Endometrium (tissue), 2 donors: Measurements from ENCODE around the gene RHOJ.

Experiments
- FAIRE-seq: peaks from 2 replicates; lab custom pipeline; 2012; peaks lifted over from hg19 to GRCh38; lab: Jason Lieb, UNC
- donor health status: control.
- donor health status: control.

RHOJ gene

DNA sequence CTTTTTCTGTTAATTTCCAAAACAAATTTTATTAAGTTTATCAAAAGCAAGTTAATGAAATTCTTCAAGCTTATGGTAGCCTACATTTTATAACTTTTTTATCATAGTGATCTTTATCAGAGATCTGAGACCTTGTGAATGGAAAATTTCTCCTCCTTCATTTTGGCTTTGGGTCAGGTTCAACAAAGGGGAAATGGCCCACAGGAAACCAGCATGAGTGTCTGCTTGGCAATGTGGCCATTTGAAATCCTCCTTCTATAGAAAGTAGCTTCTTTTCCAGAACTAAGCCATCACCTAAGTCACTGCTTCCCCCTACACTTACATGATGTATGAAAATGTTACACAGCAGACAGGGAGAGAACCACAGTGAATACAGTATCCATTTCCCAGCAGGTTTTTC is 1.6 kb downstream of the RHOJ start:
- peak; percentile 58 for FAIRE-seq

DNA sequence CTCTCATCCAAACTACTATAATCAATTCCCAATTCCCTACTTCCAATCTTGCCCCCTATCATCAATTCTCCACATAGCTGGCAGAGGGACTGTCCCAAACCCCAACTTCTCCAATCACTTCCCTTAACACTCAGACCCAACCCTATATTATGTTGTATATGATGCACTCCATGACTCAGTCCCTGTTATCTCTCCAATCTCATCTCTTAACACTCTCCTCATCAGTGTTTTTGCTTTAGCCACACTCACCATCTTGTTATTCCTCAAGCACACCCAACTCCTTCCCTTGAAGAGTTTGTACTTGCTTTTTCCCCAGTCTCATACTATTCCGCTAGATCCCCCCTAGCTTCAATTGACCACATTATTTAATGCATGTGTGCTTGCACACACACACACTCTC is 4.9 kb downstream of the RHOJ start:
- FAIRE-seq, result no peak

DNA sequence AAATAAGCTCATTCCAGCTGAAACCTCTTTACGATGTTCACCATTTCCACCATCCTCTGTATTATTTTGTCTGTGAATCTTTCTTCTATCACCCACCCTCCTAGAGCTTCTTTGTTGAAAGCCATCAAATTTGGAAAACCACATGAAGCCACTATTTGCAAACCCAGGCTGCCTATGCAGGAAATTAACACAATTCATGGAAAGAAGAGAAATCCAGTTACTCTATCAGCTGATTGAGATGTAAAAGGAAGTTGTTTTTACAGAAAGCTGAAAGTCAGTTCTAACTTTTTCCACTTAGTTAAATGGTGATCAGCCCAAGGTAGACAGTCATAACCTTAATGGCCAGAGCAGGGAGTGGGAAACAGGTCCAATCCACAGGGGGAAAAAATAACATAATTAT is 6.6 kb downstream of the RHOJ start:
- no peak for FAIRE-seq

DNA sequence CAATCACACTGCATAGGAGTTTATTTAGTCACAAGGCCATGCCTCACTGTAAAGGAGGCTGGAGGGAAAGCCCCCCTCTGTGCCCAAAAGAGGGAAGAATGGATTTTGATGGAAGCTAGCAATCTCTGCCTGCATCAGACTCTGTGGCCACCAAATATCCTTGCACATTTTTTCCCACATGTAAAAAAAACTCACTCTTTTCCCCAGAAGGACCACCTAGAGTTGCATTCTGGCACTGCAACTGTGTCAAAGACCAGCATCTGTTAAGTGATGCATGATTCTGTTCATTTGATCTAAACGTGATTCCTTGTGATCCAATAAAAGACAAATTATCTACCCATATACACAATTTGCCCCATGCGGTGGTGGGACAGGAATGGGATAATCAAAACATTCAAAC is 8.0 kb downstream of the RHOJ start:
- no peak for FAIRE-seq

DNA sequence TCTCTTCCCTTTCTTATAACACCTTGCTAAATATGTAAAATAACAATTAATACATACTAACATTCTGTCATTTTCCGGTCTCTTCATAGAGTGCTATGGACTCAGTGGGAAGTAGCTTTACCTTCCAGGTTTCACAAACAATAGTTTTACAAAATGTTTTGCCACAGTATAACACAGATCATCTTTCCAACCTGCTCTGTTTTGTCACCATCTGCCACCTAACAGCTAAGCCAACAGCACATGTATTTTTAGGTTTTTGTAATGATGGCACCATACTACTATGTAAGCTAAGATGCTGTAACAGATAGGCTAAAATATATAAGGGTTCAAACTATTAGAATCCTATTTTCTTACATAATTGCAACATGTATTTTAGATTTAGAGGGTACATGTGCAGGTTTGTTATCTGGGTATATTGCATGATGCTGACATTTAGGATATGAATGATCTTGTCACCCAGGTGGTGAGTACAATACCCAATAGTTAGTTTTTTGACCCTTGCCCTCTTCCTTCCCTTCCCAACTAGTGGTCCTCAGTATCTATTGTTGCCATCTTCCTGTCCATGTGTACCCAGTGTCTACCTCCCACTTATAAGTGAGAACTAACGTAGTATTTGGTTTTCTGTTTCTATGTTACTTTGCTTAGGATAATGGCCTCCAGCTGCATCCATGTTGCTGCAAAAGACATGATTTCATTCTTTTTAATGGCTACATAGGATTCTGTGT is 8.7 kb downstream of the RHOJ start:
- FAIRE-seq, result no peak

DNA sequence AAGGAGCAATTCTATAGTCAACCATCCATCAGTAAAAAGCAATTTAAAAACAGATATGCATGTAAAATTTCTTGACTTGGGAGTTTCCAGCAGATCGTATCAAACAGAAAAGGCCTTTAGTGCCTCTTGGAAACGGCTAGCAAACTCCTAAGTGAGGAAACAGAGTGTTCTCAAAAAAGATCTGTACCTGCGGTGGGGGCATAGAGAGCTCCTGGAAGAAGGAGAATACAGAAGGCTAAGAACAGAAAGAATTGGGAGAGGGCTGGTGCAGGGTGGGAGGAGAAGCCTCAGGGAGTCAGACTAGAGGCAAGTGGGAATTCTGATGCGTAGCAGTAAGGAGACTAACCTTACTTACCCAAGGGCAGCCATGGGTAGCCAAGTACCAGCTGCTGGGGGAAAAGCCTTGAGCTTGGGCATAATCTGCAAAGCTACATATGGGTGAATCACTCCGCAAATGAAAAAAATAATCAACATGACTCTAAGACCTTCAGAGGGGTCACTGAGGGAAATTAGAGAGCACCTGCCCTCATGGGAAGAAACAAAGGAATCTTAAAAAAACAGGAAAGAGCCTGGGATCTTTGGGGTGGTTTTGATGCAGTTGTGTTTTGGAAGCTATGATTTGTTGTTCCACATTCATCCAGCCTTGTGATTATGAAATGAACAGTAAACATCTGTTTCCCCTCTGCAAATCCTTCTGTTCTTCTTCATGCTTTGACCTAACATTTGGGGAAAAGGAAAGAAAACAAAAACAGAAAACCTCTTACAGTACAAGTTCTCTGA is 10.4 kb downstream of the RHOJ start:
- peak; percentile 94 for FAIRE-seq

DNA sequence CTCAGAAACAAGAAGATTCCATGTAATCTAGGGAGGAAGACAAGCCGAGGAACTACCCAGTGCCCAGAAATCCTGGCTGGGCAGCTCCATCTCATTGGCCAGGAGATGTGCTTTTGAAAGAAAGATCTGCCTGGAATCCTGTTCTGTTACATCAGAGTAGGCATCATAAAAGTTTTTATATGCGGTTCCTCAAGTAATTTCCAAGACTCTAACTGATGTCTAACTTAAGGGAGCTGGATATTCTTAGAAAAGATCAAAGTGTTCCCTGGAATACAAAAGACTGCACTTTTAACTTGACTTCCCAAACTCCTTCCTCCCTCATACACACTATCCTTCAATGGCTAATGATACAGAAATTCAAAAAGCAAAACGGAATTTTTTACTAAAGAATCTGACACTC is 16.3 kb downstream of the RHOJ start:
- no peak for FAIRE-seq

DNA sequence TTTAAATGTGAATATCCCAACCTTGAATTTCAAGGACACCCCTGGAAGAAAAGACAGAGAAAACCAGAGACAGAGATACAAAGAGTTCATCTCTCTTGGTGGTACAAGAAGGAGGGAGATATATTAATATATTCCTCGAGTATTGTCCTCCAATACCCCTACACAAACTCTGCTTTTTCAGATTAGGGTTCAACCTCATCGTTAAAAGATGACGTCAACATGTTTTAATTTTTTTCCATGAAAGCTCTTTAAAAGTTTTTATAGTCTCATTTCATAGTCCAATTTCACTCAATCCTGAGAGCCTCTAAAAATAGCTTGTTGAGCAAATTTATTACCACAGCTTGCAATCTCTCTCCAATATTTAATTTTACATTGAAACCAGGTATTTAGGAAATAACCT is 19.4 kb downstream of the RHOJ start:
- no peak for FAIRE-seq

DNA sequence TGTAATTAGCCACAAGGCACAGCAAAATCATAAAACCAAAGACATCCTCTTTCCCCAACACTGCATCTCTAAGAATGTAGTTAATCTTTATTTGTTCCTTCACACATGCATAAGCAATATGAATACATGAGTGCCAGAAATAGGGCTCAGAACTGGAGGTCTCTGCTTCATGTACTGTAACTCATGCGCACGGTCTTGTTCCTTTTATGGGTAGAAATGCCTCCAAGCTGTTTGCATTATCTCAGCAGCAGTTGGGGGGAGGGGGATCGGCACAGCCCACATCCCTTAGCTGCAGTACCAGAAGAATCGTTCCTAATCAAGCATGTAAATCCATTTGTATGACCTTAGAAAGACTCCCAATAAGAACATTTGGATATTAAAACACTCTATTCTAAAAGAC is 20.0 kb downstream of the RHOJ start:
- no peak for FAIRE-seq

DNA sequence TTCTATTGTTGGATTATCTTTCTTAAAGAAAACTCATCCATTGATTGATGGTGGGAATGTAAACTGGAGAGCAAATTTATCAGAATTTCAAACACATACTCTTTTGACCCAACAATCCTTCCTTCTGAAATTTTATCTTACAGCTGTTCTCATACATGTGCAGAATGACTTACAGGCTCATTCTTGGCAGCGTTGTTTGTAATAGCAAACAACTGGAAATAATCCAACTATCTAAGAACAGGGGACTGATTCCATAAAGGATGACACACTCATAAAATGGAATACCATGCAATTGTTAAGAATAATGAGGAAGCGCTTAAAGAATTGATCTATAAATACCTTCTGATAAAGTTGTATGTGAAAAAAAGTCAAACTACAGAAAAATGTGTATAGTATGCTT is 24.0 kb downstream of the RHOJ start:
- no peak for FAIRE-seq

DNA sequence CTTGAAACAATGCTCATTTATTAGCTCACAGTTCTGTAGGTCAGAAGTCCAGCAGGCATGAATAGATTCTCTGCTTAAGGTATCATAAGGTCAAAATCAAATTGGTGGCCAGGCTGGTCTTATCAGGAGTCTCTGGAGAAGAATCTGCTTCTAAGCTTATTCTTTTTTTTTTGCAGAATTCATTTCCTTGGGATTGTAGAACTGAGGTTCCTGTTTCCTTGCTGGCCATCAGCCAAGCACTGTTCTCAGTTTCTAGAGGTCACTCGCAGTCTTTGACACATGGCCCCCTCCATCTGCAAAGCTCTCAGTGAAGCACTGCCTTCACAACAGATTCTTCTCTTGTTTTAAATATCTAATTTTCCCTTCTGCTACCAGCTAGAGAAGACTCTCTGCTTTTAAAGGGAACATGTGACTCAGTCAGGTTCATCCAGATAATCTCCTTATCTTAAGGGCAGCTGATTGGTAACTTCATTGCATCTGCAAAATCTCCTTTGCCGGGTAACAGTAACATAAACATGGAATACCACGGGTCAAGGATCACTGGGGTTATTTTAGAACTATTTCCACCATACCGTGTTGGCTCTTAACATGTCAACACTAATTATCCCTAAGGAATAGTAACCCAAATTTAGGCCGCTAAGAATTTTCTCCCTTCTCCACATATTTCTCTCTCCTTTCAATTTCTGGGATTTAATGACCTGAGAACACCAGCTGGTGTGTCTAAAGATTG is 25.3 kb downstream of the RHOJ start:
- no peak for FAIRE-seq

DNA sequence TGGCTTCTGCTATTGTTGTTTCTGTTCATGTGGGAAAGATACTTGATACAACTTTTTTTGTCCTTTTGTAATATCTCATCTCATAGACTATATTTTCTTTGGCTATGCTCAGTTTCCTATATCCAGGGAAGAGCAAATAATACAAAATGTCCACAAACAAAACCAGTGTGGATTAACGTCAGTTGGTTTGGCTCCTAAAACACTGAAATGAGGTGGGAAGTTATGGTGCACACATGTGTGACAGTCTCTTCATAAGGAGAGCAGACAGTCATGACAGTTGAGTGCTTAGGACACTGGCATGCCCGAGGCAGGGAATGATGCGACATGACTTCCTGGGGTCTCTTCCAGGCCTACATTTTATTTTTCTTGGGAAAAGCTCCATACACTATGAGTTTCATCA is 27.5 kb downstream of the RHOJ start:
- FAIRE-seq, result no peak

DNA sequence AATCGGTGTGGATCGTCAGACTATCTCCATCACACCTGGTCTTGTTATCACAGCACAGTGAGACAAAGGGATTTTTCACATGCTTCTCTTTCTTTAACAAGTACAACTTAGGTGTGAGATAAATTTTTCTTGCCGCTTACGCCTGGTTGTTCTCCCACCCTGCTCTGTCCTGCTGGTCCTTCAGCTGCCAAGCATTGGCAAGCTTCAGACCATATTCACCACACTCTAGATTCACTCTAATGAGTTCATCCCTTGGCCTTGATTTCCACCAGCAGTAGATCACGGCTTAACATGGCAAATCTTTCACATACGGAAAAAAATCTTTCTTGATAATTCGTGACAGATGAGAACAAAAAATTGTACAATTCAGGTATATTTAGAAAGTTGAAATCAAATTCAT is 33.5 kb downstream of the RHOJ start:
- FAIRE-seq, result no peak

DNA sequence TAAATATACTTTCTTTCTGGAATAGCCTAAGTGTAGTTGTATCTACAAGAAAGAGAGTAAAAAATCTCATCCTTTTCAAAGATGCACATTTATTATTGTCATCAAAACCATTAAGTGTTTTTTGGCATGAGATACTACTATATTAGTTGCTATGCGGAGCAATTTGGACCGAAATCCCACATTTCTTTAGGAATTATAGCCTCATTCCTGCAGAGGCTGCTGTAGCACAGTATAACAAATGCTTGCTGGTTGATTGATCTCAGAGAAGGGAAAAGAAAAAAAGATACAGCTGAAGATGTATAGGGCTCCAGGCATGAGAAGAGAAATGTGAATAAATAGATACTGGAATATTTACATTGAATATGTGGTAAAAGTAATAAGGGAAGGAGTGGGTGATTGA is 36.0 kb downstream of the RHOJ start:
- FAIRE-seq, result no peak

DNA sequence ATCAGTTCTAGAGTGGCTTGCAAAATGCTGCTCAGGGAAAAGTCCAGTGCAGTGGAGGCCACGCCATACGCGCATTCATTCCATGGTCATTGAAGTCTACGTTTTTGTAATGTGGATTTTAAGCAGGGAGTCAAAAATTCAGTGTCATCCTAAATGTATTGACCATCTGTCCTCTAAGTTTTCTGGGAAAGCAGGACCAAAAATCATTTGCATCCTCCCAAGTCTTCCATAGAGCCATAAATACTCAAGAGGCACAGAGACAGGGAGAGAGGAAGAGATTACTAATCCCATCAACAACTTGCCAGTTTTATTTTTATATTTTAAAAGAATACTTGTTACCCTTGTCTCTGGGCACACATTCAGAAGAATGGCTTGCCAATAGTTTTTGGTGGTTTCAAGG is 36.9 kb downstream of the RHOJ start:
- FAIRE-seq, result no peak

DNA sequence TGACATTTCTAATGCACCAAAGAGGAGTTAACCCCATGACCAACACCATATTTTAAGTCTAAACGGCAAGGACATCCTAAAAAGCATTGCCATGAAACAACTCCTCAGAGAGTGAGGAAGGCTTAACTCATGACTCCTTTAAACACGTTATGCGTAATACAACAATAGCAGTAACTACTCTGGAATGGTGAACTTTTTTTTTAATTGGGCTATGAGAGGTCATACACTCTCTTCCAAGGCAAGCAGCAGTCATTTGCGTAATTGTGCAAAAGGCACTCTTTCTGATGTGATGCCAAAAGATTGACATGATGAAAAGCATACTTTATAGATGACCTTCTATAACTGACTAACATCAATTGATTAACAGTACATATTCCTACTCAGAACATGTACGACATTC is 39.4 kb downstream of the RHOJ start:
- FAIRE-seq, result no peak

DNA sequence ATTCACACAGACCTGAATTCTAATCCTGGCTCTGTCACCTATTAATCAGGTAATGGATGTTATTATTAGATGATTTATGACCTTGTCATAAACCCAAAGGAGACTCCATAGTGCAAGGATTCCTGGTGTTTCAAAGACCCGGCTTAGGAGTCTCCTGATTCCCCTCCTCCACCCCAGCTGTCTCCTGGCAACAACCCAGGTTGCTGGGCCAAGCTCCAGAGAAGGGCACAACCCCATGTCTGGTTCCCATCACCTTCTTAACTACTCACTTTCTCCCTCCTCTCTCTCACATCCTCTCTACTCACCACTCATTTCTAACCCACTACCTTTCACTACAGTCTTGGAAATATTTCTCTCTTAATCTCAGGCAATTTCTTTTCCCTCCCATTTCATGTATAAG is 41.6 kb downstream of the RHOJ start:
- no peak for FAIRE-seq

DNA sequence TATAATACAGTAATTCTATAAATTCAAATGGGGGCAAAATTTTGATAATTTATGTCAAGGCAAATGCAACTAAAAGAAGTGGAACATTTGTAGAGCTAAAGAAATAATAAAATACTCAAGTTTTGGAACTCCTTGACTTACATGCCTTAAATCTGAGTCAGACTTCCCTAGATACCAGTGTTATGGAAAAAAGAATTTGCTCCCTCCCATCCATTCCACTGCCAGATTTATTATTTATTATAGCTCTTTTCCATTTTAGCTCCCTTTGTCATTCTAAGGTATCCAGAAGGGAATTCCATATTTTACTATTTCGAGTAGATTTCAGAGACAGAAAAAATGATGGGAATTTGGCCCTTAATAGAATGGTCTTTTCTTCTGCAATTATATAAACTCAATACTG is 44.0 kb downstream of the RHOJ start:
- no peak for FAIRE-seq

DNA sequence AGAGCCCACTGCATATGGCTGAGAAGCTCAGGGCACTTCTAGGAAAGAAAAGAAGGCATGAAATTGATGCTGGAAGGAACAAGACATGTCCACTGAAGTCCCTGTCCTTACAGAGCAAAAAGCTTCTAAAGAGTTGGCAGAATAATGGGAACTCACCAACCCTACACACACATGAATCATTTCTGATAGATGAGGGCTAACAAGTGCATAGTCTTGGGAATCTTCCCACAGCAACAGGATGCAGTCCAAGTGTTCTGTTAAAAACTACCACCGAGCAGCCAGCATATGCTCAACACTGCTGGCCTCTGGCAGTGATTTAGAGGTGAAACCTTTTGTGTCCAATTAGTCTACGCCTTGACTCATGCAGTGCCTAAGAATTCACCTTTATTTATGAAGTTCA is 44.8 kb downstream of the RHOJ start:
- FAIRE-seq, result no peak

DNA sequence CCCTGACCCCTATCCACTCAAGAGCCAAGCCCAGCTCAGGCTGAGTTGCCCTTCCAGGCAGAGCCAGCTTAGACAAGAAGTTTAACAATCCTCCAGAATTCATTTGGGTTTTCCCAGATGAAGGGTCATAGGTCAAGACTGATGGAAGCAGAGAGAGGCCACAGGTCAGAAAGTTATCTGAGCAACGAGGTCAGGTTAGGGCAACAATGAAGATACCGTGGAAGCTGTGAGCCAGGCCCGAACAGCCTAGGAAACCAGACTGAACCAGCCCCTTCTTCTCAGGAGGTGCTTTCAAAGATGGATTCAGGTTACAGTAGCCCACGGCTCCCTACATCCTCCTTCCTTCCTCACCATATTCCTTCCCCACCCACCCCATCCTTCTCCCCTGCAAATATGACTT is 53.1 kb downstream of the RHOJ start:
- no peak for FAIRE-seq

DNA sequence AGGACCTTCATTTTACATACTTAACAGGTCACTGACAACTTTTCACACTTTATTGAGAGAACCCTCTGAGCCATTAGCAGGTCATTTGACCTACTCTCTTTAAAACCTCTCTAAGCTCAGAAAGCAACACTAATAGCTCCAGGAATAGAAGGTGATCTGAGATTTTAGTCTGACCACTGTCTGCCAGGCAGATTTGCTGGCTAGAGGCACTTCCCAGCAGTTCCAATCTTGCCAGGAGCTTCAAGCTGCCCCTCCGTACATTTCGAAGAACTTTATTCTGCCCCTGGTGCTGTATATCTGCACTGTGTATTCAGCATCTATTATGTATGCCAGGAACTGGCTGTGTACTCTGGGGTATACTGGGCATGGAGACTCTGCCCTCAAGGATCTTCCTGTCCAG is 58.2 kb downstream of the RHOJ start:
- FAIRE-seq, result no peak

DNA sequence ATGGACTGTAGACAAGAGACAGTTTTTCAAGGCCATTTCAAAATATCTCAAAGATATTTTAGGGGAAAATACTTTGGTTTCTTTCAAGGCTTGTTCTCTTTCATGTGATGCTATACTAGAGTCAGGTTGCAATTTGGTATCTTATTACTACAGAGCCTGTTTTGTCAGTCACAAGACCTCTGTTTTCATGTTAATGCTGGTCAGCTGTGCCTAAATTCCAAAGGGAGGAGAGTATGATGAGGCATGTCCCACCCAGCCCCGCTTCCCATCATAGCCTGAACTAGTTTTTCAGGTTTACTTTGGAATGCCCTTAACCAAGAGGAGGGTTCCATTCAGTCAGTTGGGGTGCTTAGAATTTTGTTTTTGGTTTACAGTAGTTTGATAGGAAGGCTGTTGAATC is 61.9 kb downstream of the RHOJ start:
- no peak for FAIRE-seq

DNA sequence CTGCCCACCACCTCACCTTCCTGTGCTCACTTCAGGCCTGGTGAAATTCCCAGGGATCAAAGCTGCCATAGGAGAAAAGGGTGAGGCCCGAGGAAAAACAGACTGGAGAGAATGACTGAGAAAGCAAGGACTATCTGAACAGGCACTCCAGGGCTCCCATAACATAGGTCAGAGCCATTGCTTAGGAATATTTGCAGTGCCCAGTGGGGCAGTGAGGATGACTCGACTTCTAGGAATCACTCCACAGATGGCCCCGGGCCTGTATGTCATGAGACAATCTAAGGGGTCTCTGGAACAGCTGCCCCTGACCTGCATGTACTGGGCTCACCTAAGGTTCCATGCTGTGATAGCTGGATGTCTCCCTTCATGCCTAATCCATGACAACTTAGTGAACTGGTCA is 62.9 kb downstream of the RHOJ start:
- no peak for FAIRE-seq
